DND-41 (cell line): ENCODE results near the gene VANGL1.
A peak's percentile ranks its signal among the peaks of the same experiment; 100 is the strongest.

Source experiments
- ATAC-seq: fragments of 200-7000 bp; cut with Tn5 transposase; 3 replicates; pipeline ENCODE4 v1.9.1; 2021; ENCODE audit warnings: low read depth; ENCODE audit not compliant: insufficient read depth
- DNase-seq: peaks from one replicate; pipeline ENCODE4 v3.0.0-alpha.2; 2020
- H2AFZ ChIP-seq: 2 replicates; pipeline ENCODE4 v1.6.0; 2012; ENCODE audit warnings: low read depth, low read length
- H3K27ac ChIP-seq: 2 replicates; pipeline ENCODE4 v1.5.1; 2012; ENCODE audit warnings: low read length, inconsistent platforms
- H3K27me3 ChIP-seq: fragments of 200-600 bp; sonication (generic); 2 replicates; pipeline ENCODE4 v1.6.0; 2012; ENCODE audit warnings: low read length, mild to moderate bottlenecking, inconsistent platforms; ENCODE audit not compliant: insufficient read depth, poor library complexity
- H3K36me3 ChIP-seq: 2 replicates; pipeline ENCODE4 v1.5.1; 2012; ENCODE audit warnings: low read length, inconsistent platforms; ENCODE audit not compliant: insufficient read depth
- H3K4me1 ChIP-seq: 2 replicates; pipeline ENCODE4 v1.5.1; 2012; ENCODE audit warnings: mild to moderate bottlenecking, low read length; ENCODE audit not compliant: insufficient read depth
- H3K4me2 ChIP-seq: 2 replicates; pipeline ENCODE4 v1.6.0; 2012; ENCODE audit warnings: mild to moderate bottlenecking, moderate library complexity, low read length, inconsistent platforms; ENCODE audit not compliant: insufficient read depth
- H3K4me3 ChIP-seq, 2 experiments: fragments of 200-600 bp in 1 of 2; shearing (Covaris generic) in 1 of 2; 2 replicates each; pipeline ENCODE4 v1.5.1; 2012 to 2016; ENCODE audit warnings: inconsistent platforms in 2 of 2, low read length in 2 of 2, mild to moderate bottlenecking in 2 of 2, low read depth in 1 of 2, moderate library complexity in 1 of 2
- H3K79me2 ChIP-seq: 2 replicates; pipeline ENCODE4 v1.6.0; 2012; ENCODE audit warnings: low read length, inconsistent platforms; ENCODE audit not compliant: insufficient read depth
- H3K9ac ChIP-seq: 2 replicates; pipeline ENCODE4 v1.6.0; 2012; ENCODE audit warnings: low read depth, mild to moderate bottlenecking, inconsistent platforms, low read length, moderate library complexity
- H3K9me3 ChIP-seq: 2 replicates; pipeline ENCODE4 v1.5.1; 2012; ENCODE audit warnings: low read length, moderate library complexity, mild to moderate bottlenecking, inconsistent platforms; ENCODE audit not compliant: insufficient read depth, severe bottlenecking
- H4K20me1 ChIP-seq: 2 replicates; pipeline ENCODE4 v1.6.0; 2012; ENCODE audit warnings: low read length; ENCODE audit not compliant: insufficient read depth
- CTCF ChIP-seq: IDR thresholded peaks from 2 replicates; pipeline ENCODE4 v1.5.1; 2012; ENCODE audit warnings: borderline replicate concordance, low read length, moderate library complexity, mild to moderate bottlenecking; ENCODE audit not compliant: poor library complexity, severe bottlenecking; ENCODE audit errors: extremely low read depth
- EZH2 ChIP-seq: IDR thresholded peaks from 3 replicates; pipeline ENCODE4 v1.6.1; 2012; ENCODE audit warnings: borderline replicate concordance, low read depth, mild to moderate bottlenecking, moderate library complexity, low read length, inconsistent platforms; ENCODE audit not compliant: severe bottlenecking

VANGL1 gene

GRCh38 chr1:115644109-115644508 lies 2.3 kb downstream of the VANGL1 start:
- 0 out of 2 replicates have a peak overlapping the region, but pooled peaks have one; percentile 1 for H3K4me2 ChIP-seq
- H3K27ac ChIP-seq = no peak overlapping the region
- H3K9me3 ChIP-seq = peaks cover 6% of the 10 kb centered on the region
- peaks cover 33% of the 10 kb centered on the region; the same call in 1 of the 2 replicates for H4K20me1 ChIP-seq
- H3K36me3 ChIP-seq = no peaks in the 10 kb centered on the region; the same call in 1 of the 2 replicates
- no peak overlapping the region for H3K9ac ChIP-seq
- no peak for DNase-seq
- H3K4me1 ChIP-seq = peaks cover 62% of the 10 kb centered on the region
- TF ChIP-seq CTCF = no peak
- no peak for TF ChIP-seq EZH2
- no peak overlapping the region for H2AFZ ChIP-seq
- no peak for ATAC-seq
- peaks cover 71% of the 10 kb centered on the region for H3K79me2 ChIP-seq
- H3K4me3 ChIP-seq = no peak overlapping the region
- H3K27me3 ChIP-seq = no peaks in the 10 kb centered on the region

GRCh38 chr1:115647047-115647446 lies 5.3 kb downstream of the VANGL1 start:
- DNase-seq (no peak), ATAC-seq (no peak)
- H3K79me2 ChIP-seq = peaks cover 97% of the 10 kb centered on the region
- H3K9me3 ChIP-seq = no peaks in the 10 kb centered on the region
- no peak overlapping the region for H3K4me2 ChIP-seq
- peaks cover 48% of the 10 kb centered on the region for H4K20me1 ChIP-seq
- no peaks in the 10 kb centered on the region for H3K27me3 ChIP-seq
- H3K36me3 ChIP-seq = peaks cover 10% of the 10 kb centered on the region
- TF ChIP-seq CTCF (no peak), EZH2 (no peak)
- H3K4me1 ChIP-seq = peaks cover 62% of the 10 kb centered on the region
- H3K4me3 ChIP-seq = no peak overlapping the region
- no peak overlapping the region for H3K27ac ChIP-seq
- no peak overlapping the region for H2AFZ ChIP-seq
- no peak overlapping the region for H3K9ac ChIP-seq

DNA sequence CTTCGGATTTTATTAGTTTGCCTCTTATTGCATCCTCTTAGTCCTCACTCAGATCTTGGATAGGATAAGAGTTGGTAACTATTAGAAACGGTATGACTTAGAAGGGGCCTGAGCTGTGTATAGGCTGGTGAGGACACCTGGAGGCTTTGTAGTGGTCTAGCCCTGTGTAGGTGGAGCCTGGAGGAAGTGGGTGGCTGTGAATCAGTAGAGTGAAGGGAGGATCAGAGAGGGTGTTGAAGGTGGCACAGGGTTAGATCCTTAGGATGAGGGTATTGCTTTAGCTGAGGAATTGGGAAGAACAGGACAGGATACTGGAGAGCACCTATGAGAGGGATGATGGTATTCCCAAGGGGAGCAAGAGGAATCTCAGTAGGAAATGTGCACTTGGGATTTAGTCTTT lies 5.7 kb downstream of the VANGL1 start:
- Histone ChIP-seq H3K36me3 (peaks cover 15% of the 10 kb centered on the region), H3K9me3 (no peaks in the 10 kb centered on the region), H3K4me1 (peaks cover 62% of the 10 kb centered on the region), H3K27ac (no peak overlapping the region), H3K4me3 (no peak overlapping the region), H3K27me3 (no peaks in the 10 kb centered on the region), H3K9ac (no peak overlapping the region), H2AFZ (no peak overlapping the region), H3K79me2 (peaks cover 94% of the 10 kb centered on the region), H4K20me1 (peaks cover 51% of the 10 kb centered on the region), H3K4me2 (no peak overlapping the region)
- no peak for TF ChIP-seq EZH2
- no peak for TF ChIP-seq CTCF
- DNase-seq (peak; percentile 72), ATAC-seq (peak; percentile 93)
